ENCODE results near the gene SPOCD1. TPM values are rescaled to one million over a fixed set of nuclear protein-coding genes. Genes with fewer than 3 reads are reported as not detected.
"Not testable (repeated sequence)": the region's sequence is repeated elsewhere in the genome, so short reads cannot be mapped to it uniquely, and the experiment has no call there.

Gene SPOCD1
- total and polyA plus RNA-seq, 4 experiments from 2014 or later: 0.61 to 0.94 TPM; not detected in 2

DNA sequence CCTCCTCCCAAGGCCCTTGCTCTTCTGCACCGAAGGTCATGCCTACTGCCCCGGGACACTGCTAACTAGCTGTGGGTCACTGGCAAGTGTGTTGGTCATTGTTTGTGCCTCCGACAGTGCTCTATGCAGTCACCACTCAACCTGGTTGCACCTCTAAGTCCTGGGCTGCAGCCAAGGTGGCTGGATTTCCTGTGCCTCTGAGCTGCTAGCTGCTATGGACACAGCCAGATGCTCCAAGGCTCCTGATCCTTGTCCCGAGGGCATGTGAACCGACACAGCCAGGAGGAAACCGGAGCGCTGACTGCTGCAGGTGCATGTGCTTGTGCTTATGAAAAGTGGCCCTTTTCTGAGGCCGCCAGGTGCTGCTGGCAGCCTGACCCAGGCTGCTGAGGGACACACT is 14.7 kb upstream of the SPOCD1 start:
- no peaks in the 10 kb centered on the region for H3K27me3 Mint-ChIP-seq
- H3K36me3 Mint-ChIP-seq: no peaks in the 10 kb centered on the region
- Histone ChIP-seq H3K4me3 (ENCODE audit: low read length in 2 of 2) (no peak overlapping the region), H3K36me3 (ENCODE audit: insufficient read depth, low read length) (no peaks in the 10 kb centered on the region), H3K27ac (ENCODE audit: low read depth, low read length) (no peak overlapping the region), H3K27me3 (ENCODE audit: insufficient read depth, low read length) (no peaks in the 10 kb centered on the region), H3K9me3 (ENCODE audit: control insufficient read depth in 1 of 2, low read length in 2 of 2) (no peaks in the 10 kb centered on the region), H3K4me1 (ENCODE audit: insufficient read depth, low read length) (peaks cover 37% of the 10 kb centered on the region)
- CTCF ChIA-PET (ENCODE audit: partially characterized antibody): no interaction called here
- intact Hi-C loops (cut with micrococcal nuclease): no loop called here
- H3K27ac Mint-ChIP-seq: no peak overlapping the region
- no peaks in the 10 kb centered on the region for H3K9me3 Mint-ChIP-seq
- DNase-seq: no peak
- no peak overlapping the region for H3K4me3 Mint-ChIP-seq
- POLR2A ChIA-PET (ENCODE audit: partially characterized antibody): interaction anchor here (0.8 to 1.0 kb wide), 3 partner anchors 15 to 134 kb away, joined by 3 read pairs; partner anchors contain the start of genes PTP4A2 and SPOCD1
- H3K4me1 Mint-ChIP-seq: peaks cover 24 to 41% (median 30%) of the 10 kb centered on the region in 4 donors

DNA sequence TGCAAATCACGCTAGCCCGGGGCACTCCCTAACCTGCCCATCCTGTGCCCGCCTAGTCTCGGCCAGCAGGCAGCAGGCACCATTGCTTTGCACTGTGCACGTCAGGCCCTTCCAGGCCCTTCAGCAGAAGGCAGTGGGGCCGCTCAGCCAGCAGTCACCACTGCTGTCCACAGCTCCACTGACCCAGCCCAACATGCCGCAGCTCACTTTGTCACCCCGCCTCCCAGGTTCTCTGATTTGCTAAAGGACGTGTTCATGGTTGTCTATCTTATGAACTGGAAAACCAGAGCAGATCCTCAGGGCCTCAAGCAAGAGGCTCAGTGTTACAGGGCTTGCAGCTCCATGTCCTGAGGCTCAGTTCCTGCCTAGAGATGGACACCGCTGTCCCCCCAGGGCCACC is 14.2 kb upstream of the SPOCD1 start:
- no peaks in the 10 kb centered on the region for H3K27me3 Mint-ChIP-seq
- Histone ChIP-seq H3K36me3 (ENCODE audit: insufficient read depth, low read length) (no peaks in the 10 kb centered on the region), H3K9me3 (ENCODE audit: control insufficient read depth in 1 of 2, low read length in 2 of 2) (no peaks in the 10 kb centered on the region), H3K4me1 (ENCODE audit: insufficient read depth, low read length) (peaks cover 37% of the 10 kb centered on the region), H3K27me3 (ENCODE audit: insufficient read depth, low read length) (no peaks in the 10 kb centered on the region), H3K4me3 (ENCODE audit: low read length in 2 of 2) (no peak overlapping the region), H3K27ac (ENCODE audit: low read depth, low read length) (no peak overlapping the region)
- peaks cover 24 to 41% (median 30%) of the 10 kb centered on the region in 4 donors for H3K4me1 Mint-ChIP-seq
- peak overlapping the region in 1 of 7 donors; percentile 68 for H3K27ac Mint-ChIP-seq
- no peaks in the 10 kb centered on the region for H3K9me3 Mint-ChIP-seq
- intact Hi-C loops (cut with micrococcal nuclease): no loop called here
- no peak overlapping the region for H3K4me3 Mint-ChIP-seq
- no peaks in the 10 kb centered on the region for H3K36me3 Mint-ChIP-seq
- ChIA-PET POLR2A (ENCODE audit: partially characterized antibody) (interaction anchor here (0.8 to 1.0 kb wide), 3 partner anchors 14 to 134 kb away, joined by 3 read pairs; partner anchors contain the start of genes PTP4A2 and SPOCD1), CTCF (ENCODE audit: partially characterized antibody) (interaction anchor here (0.7 kb wide), 1 partner anchor 134 kb away, joined by 3 read pairs; no protein-coding TSS in a partner anchor)
- DNase-seq: no peak

DNA sequence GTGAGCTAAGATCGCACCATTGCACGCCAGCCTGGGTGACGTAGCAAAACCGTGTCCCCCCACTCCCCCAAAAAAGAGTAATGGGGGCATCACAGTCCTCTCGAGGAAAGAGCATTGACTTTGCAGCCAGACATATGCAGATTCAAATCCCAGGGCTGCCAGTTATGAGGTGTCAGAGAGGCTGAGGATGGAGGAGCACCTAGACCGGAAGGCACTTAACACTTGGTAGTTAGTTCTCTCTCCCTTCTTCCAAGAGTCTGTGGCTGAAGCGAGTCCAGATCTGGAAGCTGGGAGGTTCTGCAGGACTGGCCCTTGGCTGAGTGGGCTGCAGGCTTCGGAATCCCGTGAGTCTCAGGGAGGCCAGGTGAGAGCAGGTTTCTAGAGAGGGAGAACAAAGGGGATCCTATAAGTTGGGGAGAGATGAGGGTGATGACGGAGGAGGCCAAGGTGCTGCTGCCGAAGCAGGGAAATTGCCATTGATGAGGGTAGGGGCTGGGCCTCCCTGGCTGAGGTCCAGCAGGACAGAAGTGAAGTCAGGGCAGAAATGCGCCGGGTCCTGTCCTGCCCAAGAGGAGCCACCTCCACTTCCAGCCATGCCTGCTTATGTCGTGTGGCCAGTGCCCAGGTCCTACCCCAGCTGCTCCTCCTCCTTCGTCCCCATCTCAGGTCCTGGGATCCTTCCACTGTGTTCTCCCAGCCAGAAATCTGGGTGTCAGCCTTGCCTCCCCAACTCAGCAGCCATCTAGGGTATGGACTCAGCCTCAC is 13.3 kb upstream of the SPOCD1 start:
- Histone ChIP-seq H3K27ac (ENCODE audit: low read depth, low read length) (no peak overlapping the region), H3K9me3 (ENCODE audit: control insufficient read depth in 1 of 2, low read length in 2 of 2) (no peaks in the 10 kb centered on the region), H3K27me3 (ENCODE audit: insufficient read depth, low read length) (no peaks in the 10 kb centered on the region), H3K4me3 (ENCODE audit: low read length in 2 of 2) (no peak overlapping the region), H3K36me3 (ENCODE audit: insufficient read depth, low read length) (no peaks in the 10 kb centered on the region), H3K4me1 (ENCODE audit: insufficient read depth, low read length) (peaks cover 37% of the 10 kb centered on the region)
- Mint-ChIP-seq H3K27me3 (no peaks in the 10 kb centered on the region), H3K4me1 (peaks cover 20 to 36% (median 30%) of the 10 kb centered on the region in 4 donors), H3K36me3 (no peaks in the 10 kb centered on the region), H3K27ac (peak overlapping the region in 2 of 7 donors; percentile 27 to 37), H3K4me3 (no peak overlapping the region), H3K9me3 (no peaks in the 10 kb centered on the region)
- CTCF ChIA-PET (ENCODE audit: partially characterized antibody): interaction anchor here (1.2 kb wide), 1 partner anchor 111 kb away, joined by 3 read pairs; no protein-coding TSS in a partner anchor
- intact Hi-C loops (cut with micrococcal nuclease): loop anchor here (5.0 kb wide), 1 partner anchor 83 kb away; no protein-coding TSS in a partner anchor
- DNase-seq: no peak
- POLR2A ChIA-PET (ENCODE audit: partially characterized antibody): interaction anchor here (0.6 to 3.2 kb wide), 4 partner anchors 7 to 124 kb away, joined by 3 to 18 read pairs (median 6); no protein-coding TSS in a partner anchor

DNA sequence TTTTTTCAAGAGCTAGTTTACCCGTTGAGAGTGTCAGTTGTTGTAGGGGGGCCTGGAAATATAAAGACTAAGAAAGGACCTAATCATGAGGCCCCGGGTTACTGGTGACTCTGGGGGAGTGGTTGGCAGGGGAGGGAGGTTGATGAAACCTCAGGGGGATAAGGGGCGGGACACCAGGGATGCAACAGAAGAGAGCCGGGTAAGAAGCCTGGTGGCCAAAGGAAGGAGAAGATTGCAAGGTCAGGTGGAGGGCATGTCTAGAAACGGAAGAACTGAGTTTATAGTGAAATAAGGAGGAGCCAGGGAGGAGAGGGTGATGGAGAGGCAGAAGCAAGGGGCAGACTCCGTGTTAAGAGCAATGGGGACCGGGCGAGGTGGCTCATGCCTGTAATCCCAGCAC is 12.5 kb upstream of the SPOCD1 start:
- Mint-ChIP-seq H3K9me3 (no peaks in the 10 kb centered on the region), H3K27me3 (no peaks in the 10 kb centered on the region), H3K27ac (peak overlapping the region in 5 of 7 donors; percentile 36 to 91 (median 88)), H3K36me3 (no peaks in the 10 kb centered on the region), H3K4me1 (peaks cover 20 to 36% (median 30%) of the 10 kb centered on the region in 4 donors), H3K4me3 (peak overlapping the region in 5 of 8 donors; percentile 15 to 56 (median 40))
- Histone ChIP-seq H3K4me3 (ENCODE audit: low read length in 2 of 2) (no peak overlapping the region), H3K27ac (ENCODE audit: low read depth, low read length) (no peak overlapping the region), H3K4me1 (ENCODE audit: insufficient read depth, low read length) (peaks cover 37% of the 10 kb centered on the region), H3K36me3 (ENCODE audit: insufficient read depth, low read length) (no peaks in the 10 kb centered on the region), H3K9me3 (ENCODE audit: control insufficient read depth in 1 of 2, low read length in 2 of 2) (no peaks in the 10 kb centered on the region), H3K27me3 (ENCODE audit: insufficient read depth, low read length) (no peaks in the 10 kb centered on the region)
- DNase-seq: no peak
- POLR2A ChIA-PET (ENCODE audit: partially characterized antibody): interaction anchor here (1.2 to 3.2 kb wide), 5 partner anchors 8 to 124 kb away, joined by 3 to 23 read pairs (median 16); no protein-coding TSS in a partner anchor
- CTCF ChIA-PET (ENCODE audit: partially characterized antibody): interaction anchor here (1.2 to 1.9 kb wide), 2 partner anchors 8 to 112 kb away, joined by 3 to 6 read pairs; no protein-coding TSS in a partner anchor
- intact Hi-C loops (cut with micrococcal nuclease): loop anchor here (5.0 kb wide), 1 partner anchor 84 kb away; no protein-coding TSS in a partner anchor

- ChIA-PET POLR2A (ENCODE audit: partially characterized antibody) (interaction anchor here (0.7 to 1.3 kb wide), 3 partner anchors 8 to 115 kb away, joined by 3 read pairs; partner anchors contain the start of gene PTP4A2), CTCF (ENCODE audit: partially characterized antibody) (interaction anchor here (1.0 to 1.6 kb wide), 2 partner anchors 8 to 140 kb away, joined by 3 to 6 read pairs; partner anchors contain the start of gene SPOCD1)
- Histone ChIP-seq H3K9me3 (ENCODE audit: control insufficient read depth in 1 of 2, low read length in 2 of 2) (no peaks in the 10 kb centered on the region), H3K27ac (ENCODE audit: low read depth, low read length) (no peak overlapping the region), H3K36me3 (ENCODE audit: insufficient read depth, low read length) (no peaks in the 10 kb centered on the region), H3K27me3 (ENCODE audit: insufficient read depth, low read length) (no peaks in the 10 kb centered on the region), H3K4me1 (ENCODE audit: insufficient read depth, low read length) (peaks cover 31% of the 10 kb centered on the region), H3K4me3 (ENCODE audit: low read length in 2 of 2) (no peak overlapping the region)
- peaks cover 17 to 28% (median 23%) of the 10 kb centered on the region in 4 donors for H3K4me1 Mint-ChIP-seq
- intact Hi-C loops (cut with micrococcal nuclease): no loop called here
- no peaks in the 10 kb centered on the region for H3K9me3 Mint-ChIP-seq
- H3K27ac Mint-ChIP-seq: peak overlapping the region in 2 of 7 donors; percentile 48 to 63
- H3K36me3 Mint-ChIP-seq: no peaks in the 10 kb centered on the region
- DNase-seq: no peak
- no peak overlapping the region for H3K4me3 Mint-ChIP-seq
- peaks cover 0 to 1% of the 10 kb centered on the region in 2 donors for H3K27me3 Mint-ChIP-seq
Observed at GRCh38 chr1:31823780-31824179, 8.0 kb upstream of the SPOCD1 start.

DNA sequence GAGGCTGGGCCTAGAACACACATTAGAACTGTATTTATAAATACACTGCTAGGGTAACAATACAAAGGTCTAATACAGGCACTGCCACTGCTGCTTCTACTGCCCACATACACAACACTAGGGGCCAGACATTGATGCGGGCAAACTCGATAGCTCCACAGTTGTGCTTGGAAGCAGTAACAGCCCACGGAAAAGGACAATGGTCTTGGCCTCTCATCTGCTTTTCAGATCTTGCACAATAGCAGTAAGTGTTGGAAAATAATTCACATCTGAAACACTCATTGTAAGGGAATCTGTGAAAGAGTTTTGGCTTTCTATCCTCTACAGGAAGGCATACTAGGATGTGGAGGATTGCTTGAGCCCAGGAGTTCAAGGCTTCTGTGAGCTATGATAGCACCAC is 6.9 kb upstream of the SPOCD1 start:
- H3K36me3 Mint-ChIP-seq: no peaks in the 10 kb centered on the region
- Histone ChIP-seq H3K27ac (ENCODE audit: low read depth, low read length) (no peak overlapping the region), H3K4me1 (ENCODE audit: insufficient read depth, low read length) (peaks cover 21% of the 10 kb centered on the region), H3K4me3 (ENCODE audit: low read length in 2 of 2) (no peak overlapping the region), H3K27me3 (ENCODE audit: insufficient read depth, low read length) (no peaks in the 10 kb centered on the region), H3K9me3 (ENCODE audit: control insufficient read depth in 1 of 2, low read length in 2 of 2) (no peaks in the 10 kb centered on the region), H3K36me3 (ENCODE audit: insufficient read depth, low read length) (no peaks in the 10 kb centered on the region)
- intact Hi-C loops (cut with micrococcal nuclease): no loop called here
- CTCF ChIA-PET (ENCODE audit: partially characterized antibody): interaction anchor here (0.9 to 1.7 kb wide), 4 partner anchors 9 to 241 kb away, joined by 3 to 6 read pairs (median 4); no protein-coding TSS in a partner anchor
- H3K4me3 Mint-ChIP-seq: no peak overlapping the region
- POLR2A ChIA-PET (ENCODE audit: partially characterized antibody): interaction anchor here (1.4 kb wide), 1 partner anchor 10 kb away, joined by 3 read pairs; no protein-coding TSS in a partner anchor
- H3K27ac Mint-ChIP-seq: no peak overlapping the region
- no peaks in the 10 kb centered on the region for H3K9me3 Mint-ChIP-seq
- H3K27me3 Mint-ChIP-seq: peaks cover 0 to 1% of the 10 kb centered on the region in 2 donors
- peaks cover 12 to 19% (median 16%) of the 10 kb centered on the region in 4 donors for H3K4me1 Mint-ChIP-seq
- DNase-seq: no peak

DNA sequence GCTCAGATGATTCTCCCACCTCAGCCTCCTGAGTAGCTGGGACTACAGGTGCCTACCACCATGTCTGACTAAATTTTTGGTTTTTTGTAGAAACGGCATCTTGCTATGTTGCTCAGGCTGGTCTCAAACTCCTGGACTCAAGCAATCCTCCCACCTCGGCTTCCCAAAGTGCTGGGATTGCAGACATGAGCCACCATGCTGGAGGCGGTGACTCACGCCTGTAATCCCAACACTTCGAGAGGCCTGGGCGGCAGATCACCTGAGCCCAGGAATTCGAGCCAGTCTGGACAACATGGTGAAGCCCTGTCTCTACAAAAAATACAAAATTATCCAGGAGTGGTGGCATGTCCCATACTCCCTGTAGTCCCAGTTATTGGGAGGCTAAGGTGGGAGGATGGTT is 4.4 kb upstream of the SPOCD1 start:
- H3K27me3 ChIP-seq (ENCODE audit: insufficient read depth, low read length); DNase-seq; H3K27me3 Mint-ChIP-seq; H3K4me1 ChIP-seq (ENCODE audit: insufficient read depth, low read length); H3K27ac Mint-ChIP-seq; POLR2A ChIA-PET (ENCODE audit: partially characterized antibody); H3K9me3 Mint-ChIP-seq; H3K36me3 Mint-ChIP-seq; H3K4me3 Mint-ChIP-seq; H3K9me3 ChIP-seq (ENCODE audit: control insufficient read depth in 1 of 2, low read length in 2 of 2); H3K4me3 ChIP-seq (ENCODE audit: low read length in 2 of 2); H3K36me3 ChIP-seq (ENCODE audit: insufficient read depth, low read length); H3K27ac ChIP-seq (ENCODE audit: low read depth, low read length); intact Hi-C loops (cut with micrococcal nuclease): not testable (repeated sequence)
- H3K4me1 Mint-ChIP-seq: peaks cover 10 to 21% (median 14%) of the 10 kb centered on the region in 4 donors
- CTCF ChIA-PET (ENCODE audit: partially characterized antibody): interaction anchor here (1.0 to 1.6 kb wide), 2 partner anchors 95 to 144 kb away, joined by 3 to 6 read pairs; no protein-coding TSS in a partner anchor

Measured in CD4-positive, alpha-beta memory T cell (primary cell).